Measurements from ENCODE around the gene ELL.

ELL gene

DNA sequence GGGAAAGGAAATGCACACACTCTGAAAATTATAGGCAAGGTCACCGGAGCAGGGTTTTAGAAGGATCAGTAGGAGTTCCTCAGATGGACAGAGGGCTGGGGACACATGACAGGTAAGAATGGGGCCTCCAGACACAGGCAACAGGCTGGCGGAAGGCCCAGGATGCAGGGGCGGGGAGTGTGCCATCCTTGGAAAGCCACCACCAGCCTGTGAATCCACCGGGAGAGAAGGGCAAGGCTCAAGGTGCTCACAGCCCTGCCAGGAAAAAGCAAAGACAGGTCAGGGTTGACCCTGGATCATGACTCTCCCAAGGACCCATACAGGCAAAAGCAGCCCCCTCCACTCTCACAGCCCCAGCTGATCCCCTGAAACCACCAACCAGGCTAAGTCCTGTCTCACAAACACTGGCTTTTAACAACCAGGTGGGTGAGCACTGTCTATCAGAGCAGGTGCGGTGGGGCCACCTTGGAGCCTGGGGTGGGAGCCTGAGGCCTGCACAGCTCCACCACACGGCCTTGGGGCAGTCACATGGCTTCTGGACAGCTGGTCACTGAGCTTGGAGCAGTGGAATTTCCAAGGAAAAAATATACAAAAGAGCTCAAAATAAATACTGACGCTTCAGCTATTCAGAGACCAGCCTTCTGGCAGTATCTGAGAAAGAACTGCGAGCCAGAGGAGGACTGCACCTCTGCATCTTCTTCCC lies 48.7 kb downstream of the ELL start:
- DNase-seq (ENCODE audit: low read depth in 2 of 2, low spot score in 1 of 2): no peak

GRCh38 chr19:18470787-18471186 lies 51.1 kb downstream of the ELL start:
- no peak for DNase-seq (ENCODE audit: low read depth in 2 of 2, low spot score in 1 of 2)

- peak in 1 of 2 donors; percentile 38 for DNase-seq (ENCODE audit: low read depth in 2 of 2, low spot score in 1 of 2)
Measured at GRCh38 chr19:18469069-18469846, 52.6 kb downstream of the ELL start.

GRCh38 chr19:18468517-18468916 lies 53.4 kb downstream of the ELL start:
- DNase-seq (ENCODE audit: low read depth in 2 of 2, low spot score in 1 of 2): no peak

- no peak for DNase-seq (ENCODE audit: low read depth in 2 of 2, low spot score in 1 of 2)
Measured at GRCh38 chr19:18467978-18468377, 53.9 kb downstream of the ELL start.

GRCh38 chr19:18466354-18466753 lies 55.5 kb downstream of the ELL start:
- no peak for DNase-seq (ENCODE audit: low read depth in 2 of 2, low spot score in 1 of 2)

GRCh38 chr19:18465964-18466339 lies 55.9 kb downstream of the ELL start:
- DNase-seq (ENCODE audit: low read depth in 2 of 2, low spot score in 1 of 2): no peak

GRCh38 chr19:18465214-18465963 lies 56.5 kb downstream of the ELL start:
- DNase-seq (ENCODE audit: low read depth in 2 of 2, low spot score in 1 of 2): no peak

GRCh38 chr19:18464646-18465045 lies 57.2 kb downstream of the ELL start:
- DNase-seq (ENCODE audit: low read depth in 2 of 2, low spot score in 1 of 2): no peak

GRCh38 chr19:18461471-18461870 lies 60.4 kb downstream of the ELL start:
- DNase-seq (ENCODE audit: low read depth in 2 of 2, low spot score in 1 of 2): no peak

- DNase-seq (ENCODE audit: low read depth in 2 of 2, low spot score in 1 of 2): no peak
Measured at GRCh38 chr19:18460900-18461299, 61.0 kb downstream of the ELL start.

- no peak for DNase-seq (ENCODE audit: low read depth in 2 of 2, low spot score in 1 of 2)
Measured at GRCh38 chr19:18457483-18458331, 64.2 kb downstream of the ELL start.

DNA sequence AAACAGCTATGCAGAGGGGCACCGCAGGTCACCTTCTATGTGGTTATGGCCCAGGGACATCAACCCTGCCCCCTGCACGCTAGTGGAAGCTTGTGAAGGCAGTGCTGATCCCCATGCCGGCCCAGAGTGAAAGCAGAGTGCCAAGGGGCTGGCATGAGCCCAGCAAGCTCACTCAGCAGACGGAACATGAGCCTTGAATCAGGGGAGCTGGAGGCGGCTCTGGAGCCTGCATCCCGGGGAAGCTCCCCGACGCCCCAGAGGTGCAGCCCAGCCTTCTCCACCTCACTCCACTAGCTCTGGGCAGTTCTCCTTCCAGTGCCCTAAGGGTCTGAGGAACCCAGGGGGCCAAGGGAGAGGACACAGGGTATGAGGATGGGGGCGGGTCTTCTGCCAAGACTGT lies 64.9 kb downstream of the ELL start:
- no peak for DNase-seq (ENCODE audit: low read depth in 2 of 2, low spot score in 1 of 2)

- no peak for DNase-seq (ENCODE audit: low read depth in 2 of 2, low spot score in 1 of 2)
Measured at GRCh38 chr19:18456279-18456678, 65.6 kb downstream of the ELL start.

GRCh38 chr19:18453269-18454024 lies 68.4 kb downstream of the ELL start:
- no peak for DNase-seq (ENCODE audit: low read depth in 2 of 2, low spot score in 1 of 2)

- DNase-seq (ENCODE audit: low read depth in 2 of 2, low spot score in 1 of 2): no peak
Measured at GRCh38 chr19:18452386-18452785, 69.5 kb downstream of the ELL start.

GRCh38 chr19:18450931-18451836 lies 70.7 kb downstream of the ELL start:
- DNase-seq (ENCODE audit: low read depth in 2 of 2, low spot score in 1 of 2): peak; percentile 74 to 76

DNA sequence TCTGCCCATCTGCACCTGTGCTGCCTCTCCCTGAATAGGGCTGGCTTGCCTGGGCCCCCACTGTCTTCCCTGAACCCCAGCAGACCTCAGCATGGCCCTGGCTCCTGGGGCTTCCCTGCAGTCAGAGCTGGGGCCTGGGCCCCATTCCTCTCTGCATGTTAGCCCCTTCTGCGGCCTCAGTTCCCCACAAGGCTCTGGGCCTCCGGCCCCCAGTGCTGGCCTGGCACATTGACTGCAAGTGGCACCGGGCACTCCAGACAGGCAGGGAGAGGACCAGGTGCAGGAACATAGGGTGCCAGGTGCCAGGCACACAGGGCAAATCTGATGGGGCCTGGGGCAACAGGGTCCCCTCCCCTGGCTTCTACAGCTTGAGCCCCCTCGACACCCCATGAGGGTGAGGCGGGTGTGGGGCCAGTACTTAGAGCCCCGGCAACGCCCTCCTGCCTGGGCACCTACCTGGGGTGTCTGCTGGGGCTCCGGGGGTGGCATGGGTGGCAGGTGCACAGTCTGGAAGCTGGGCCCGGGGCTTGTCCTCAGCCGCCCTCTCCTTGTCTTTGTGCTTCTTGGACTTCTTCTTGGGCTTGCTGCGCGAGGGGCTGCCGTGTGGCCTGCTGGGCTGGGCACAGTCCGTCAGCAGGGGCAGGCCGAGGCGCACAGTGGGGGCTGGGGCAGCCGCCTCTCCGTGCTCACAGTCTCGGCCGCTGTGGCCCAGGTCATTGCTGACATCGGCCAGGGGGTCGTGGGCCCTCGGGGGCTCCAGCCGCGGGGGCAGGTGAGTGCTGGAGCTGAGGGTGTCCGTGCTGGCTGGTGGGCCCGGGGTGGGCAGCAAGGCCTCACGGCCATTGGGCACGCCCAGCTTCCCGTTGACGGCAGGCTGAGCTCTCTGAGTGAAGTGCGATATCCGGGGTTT lies 71.6 kb downstream of the ELL start:
- no peak for DNase-seq (ENCODE audit: low read depth in 2 of 2, low spot score in 1 of 2)

Data from stimulated activated CD8-positive, alpha-beta memory T cell treated with anti-CD3 and anti-CD28 coated beads, Interleukin-4, amount 100 ng/mL, for 1 hour (primary cell).